ENCODE results near the gene LAMC3.
"Not testable (repeated sequence)": the region's sequence is repeated elsewhere in the genome, so short reads cannot be mapped to it uniquely, and the experiment has no call there.

Gene LAMC3

GRCh38 chr9:131114084-131114535, 105.1 kb downstream of the LAMC3 start:
- no peak for DNase-seq

GRCh38 chr9:131115360-131115742, 106.4 kb downstream of the LAMC3 start:
- not testable (repeated sequence) for DNase-seq

- DNase-seq, result peak in 38 of 56 donors; percentile 19 to 78 (median 51)
Measured at GRCh38 chr9:131116281-131117120, 107.5 kb downstream of the LAMC3 start.

GRCh38 chr9:131117121-131117761, 108.3 kb downstream of the LAMC3 start:
- DNase-seq, result peak in 1 of 56 donors; percentile 37

- no peak for DNase-seq
Measured at GRCh38 chr9:131117762-131118145, 108.8 kb downstream of the LAMC3 start.

GRCh38 chr9:131119600-131119999, 110.6 kb downstream of the LAMC3 start:
- no peak for DNase-seq

GRCh38 chr9:131120620-131121228, 111.8 kb downstream of the LAMC3 start:
- DNase-seq, result no peak

- no peak for DNase-seq
Measured at GRCh38 chr9:131121346-131121745, 112.4 kb downstream of the LAMC3 start.

GRCh38 chr9:131122158-131122557, 113.2 kb downstream of the LAMC3 start:
- DNase-seq, result no peak

GRCh38 chr9:131125038-131125287, 116.0 kb downstream of the LAMC3 start:
- no peak for DNase-seq

GRCh38 chr9:131125288-131126058, 116.5 kb downstream of the LAMC3 start, which contains the start of gene NUP214:
Gene NUP214 (plus strand): TSS chr9:131125586. CDS start chr9:131125705, 119 bp downstream.
- peak; percentile 75 to 100 (median 97) for DNase-seq

GRCh38 chr9:131126059-131126426, 117.1 kb downstream of the LAMC3 start:
- DNase-seq, result no peak

GRCh38 chr9:131129183-131129582, 120.2 kb downstream of the LAMC3 start:
- no peak for DNase-seq

- DNase-seq, result no peak
Measured at GRCh38 chr9:131138676-131139075, 129.7 kb downstream of the LAMC3 start.

GRCh38 chr9:131140112-131140511, 131.1 kb downstream of the LAMC3 start:
- no peak for DNase-seq

- DNase-seq, result no peak
Measured at GRCh38 chr9:131140550-131140949, 131.6 kb downstream of the LAMC3 start.

- no peak for DNase-seq
Measured at GRCh38 chr9:131142160-131142559, 133.2 kb downstream of the LAMC3 start.

Data from nucleus accumbens (tissue), 56 donors.